Hematopoietic multipotent progenitor cell treated with erythropoietin and hydrocortisone succinate and interleukin-3 and kit ligand, for 4 days (in vitro differentiated cells): ENCODE data around the gene ETFRF1.

ENCODE experiments used
- DNase-seq: peaks from one replicate; pipeline ENCODE4 v3.0.0-alpha.2; 2015

The ETFRF1 gene, protein sequence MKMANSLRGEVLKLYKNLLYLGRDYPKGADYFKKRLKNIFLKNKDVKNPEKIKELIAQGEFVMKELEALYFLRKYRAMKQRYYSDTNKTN

GRCh38 chr12:25195056-25195971 is at the start of gene ETFRF1, which contains the start of gene DNAI7:
ETFRF1 (plus strand) TSS chr12:25195237; CDS start chr12:25203957, 8,720 bp downstream.
DNAI7 (minus strand) TSS chr12:25195160; CDS start chr12:25195078, 82 bp downstream.
- peak; percentile 99 for DNase-seq

DNA sequence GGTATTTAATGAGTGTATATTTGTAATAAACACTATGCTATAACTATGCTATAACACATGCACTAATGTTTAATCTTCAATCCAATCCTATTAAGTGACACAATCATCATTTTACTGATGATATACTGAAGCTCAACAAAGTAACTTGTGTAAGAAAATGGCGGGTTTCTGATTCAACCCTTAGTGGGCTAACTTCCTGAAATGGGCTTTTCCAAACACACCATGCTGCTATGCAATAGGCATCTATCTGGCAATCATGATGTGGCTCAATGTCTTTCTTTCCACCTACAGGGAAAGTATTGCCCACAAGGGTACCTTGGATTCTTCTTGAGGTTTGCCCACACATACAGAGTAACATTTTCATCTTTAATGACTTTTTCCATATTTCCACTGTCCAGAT is 48.4 kb upstream of the ETFRF1 start:
- no peak for DNase-seq

- DNase-seq = no peak
Measured at GRCh38 chr12:25151476-25151875, 43.6 kb upstream of the ETFRF1 start.

DNA sequence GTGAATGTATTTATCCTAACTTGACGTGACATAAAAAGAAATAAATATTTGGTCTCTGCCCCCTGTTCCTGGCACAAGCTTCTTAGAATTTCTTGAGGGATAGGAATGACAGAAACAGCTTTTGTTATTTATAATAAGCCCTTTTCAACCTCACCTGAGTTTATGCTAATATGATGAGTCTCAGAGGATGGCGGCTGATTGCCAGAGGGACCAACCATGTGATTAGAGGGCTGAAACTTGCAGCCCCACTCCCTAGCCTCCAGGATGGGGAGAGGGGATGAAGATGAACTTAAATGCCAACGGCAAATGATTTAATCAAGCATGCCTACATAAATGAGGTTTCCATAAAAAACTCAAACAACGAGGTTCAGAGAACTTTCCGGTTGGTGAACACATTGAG is 43.0 kb upstream of the ETFRF1 start:
- DNase-seq = no peak

GRCh38 chr12:25155022-25155576 is 39.9 kb upstream of the ETFRF1 start:
- peak; percentile 65 for DNase-seq

- DNase-seq = no peak
Measured at GRCh38 chr12:25156061-25156460, 39.0 kb upstream of the ETFRF1 start.

- DNase-seq = no peak
Measured at GRCh38 chr12:25162866-25163265, 32.2 kb upstream of the ETFRF1 start.

GRCh38 chr12:25182765-25183164 is 12.3 kb upstream of the ETFRF1 start:
- DNase-seq = no peak

DNA sequence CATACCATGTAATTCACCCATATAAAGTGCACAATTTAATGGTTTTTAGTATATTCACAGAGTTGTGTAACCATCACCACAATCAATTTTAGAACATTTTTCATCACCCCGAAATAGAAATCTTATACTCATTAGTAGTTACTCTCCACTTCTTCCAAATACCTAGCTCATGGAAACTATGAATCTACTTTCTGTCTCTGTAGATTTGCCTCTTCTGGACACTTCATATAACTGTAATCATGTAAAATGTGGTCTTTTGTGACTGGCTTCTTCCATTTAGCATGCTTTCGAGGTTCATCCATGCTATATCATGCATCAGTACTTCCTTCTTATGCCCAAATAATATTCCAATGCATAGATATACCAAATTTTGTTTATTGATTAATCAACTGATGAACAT is 10.9 kb upstream of the ETFRF1 start:
- no peak for DNase-seq

DNA sequence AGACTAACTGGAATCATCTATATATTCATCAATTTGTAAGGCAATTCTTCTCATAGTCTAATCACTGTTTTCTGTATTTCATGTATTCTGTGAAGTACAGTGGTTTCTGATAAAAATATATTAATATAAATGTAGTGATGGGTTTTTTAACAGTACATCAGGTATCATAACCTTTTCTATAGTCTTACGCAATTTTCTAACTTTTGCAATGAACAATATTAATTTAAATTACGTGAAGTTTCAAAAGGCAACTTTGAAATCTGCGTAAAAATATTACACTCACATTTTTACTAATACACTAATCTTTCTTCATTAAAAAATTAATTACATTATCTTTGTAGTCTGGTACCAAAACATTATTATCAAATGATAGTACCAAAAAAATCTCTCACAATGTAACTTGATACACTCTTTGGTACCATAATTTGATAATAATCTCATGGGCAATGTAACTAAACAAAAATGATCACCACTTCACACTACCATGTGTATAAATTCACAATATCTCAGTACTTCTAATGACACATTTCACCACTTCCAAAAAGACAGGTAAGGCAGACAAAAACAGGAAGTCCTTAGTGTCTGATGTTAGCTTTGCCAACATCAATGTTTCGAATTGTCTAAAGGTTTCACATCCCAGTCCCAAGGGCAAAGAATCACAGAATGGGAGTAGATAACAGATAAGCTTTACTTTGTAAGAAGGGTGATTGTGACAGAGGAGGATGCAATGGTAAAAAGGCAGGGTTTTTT is 8.8 kb upstream of the ETFRF1 start:
- no peak for DNase-seq

DNA sequence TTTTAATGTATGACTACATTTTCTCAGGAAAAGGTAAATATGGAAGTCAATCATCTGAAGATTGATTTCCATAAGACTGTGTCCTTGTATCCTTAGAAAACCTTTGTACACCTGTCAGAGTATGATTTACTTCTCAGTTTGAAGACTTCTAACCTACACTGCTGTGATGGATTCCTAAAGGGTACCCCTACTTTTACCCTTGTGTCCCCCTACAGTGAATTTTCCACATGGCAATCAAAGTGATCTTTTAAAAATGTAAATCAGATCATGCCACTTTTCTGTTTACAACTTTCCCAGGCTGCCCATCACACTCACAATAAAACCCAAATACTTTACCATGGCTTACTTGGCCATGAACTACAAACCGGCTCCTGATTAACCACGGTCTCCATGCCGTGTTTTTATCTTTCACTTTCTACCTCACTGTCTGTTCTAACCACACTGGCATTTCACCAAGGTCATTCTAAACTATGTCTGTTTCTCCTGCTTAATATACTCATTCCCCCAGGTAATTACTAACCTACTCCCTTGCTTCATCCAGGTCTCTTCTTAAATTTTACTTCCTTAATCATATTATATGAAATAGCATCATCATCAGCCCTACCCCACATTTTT is 8.1 kb upstream of the ETFRF1 start:
- DNase-seq = no peak

DNA sequence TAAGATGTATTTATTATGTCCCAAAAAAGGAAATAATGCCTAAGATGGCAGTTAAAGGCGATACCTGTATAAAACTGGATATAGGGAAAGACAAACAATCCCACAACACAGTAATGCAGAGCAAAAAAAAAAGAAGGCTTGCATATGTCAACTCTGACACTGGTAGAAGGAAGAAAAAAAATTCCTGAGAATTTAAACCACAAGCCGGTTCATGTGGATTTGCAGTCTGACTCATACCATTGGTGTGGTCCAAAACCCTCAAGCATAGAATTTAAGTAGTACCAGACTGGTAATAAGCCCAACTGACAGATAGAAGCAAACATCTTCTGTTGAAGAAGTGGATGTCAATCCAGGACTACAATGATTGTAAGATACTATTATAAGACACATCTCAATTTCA is 7.3 kb upstream of the ETFRF1 start:
- DNase-seq = no peak

DNA sequence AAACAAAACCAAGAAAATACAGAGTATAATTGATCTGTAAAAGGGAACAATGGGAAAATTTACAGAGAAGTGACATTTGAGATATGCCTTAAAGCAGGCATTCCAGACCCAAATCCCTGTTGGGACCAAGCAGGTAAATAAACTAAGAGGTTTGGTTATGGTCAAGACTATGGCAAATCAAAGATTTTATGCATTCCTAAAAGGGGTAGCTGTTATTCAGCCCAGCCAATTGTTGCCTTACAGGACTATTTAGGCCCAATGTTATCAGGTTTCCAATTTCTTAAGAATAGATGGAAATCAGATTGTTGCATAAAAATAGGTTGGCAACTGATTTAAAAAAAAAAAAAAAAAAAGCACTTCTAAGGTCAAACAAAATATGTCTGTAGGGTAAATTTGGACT is 5.4 kb upstream of the ETFRF1 start:
- DNase-seq = no peak

DNA sequence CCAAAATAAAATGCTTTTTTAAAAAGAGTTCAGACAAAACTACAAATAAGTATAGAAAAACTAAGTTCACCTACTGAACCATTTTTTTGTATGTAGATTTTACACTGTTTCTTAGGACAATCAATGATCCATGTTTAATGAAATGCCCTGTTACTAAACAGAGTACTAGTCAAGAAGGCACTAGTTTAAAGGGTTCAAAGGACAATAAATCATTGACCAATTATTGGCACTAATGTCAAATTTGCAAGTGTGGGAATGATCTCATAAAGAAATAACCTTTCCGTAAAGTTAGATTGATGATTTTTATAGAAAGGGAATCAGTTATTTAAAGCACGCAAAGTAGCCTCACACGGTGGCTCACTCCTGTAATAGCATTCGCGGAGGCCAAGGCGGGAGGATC is 4.2 kb upstream of the ETFRF1 start:
- DNase-seq = no peak

- DNase-seq = no peak
Measured at GRCh38 chr12:25194214-25194613, 823 bp upstream of the ETFRF1 start.

- no peak for DNase-seq
Measured at GRCh38 chr12:25194722-25195055, 348 bp upstream of the ETFRF1 start.

- peak; percentile 74 for DNase-seq
Measured at GRCh38 chr12:25197608-25198007, 2.6 kb downstream of the ETFRF1 start.

DNA sequence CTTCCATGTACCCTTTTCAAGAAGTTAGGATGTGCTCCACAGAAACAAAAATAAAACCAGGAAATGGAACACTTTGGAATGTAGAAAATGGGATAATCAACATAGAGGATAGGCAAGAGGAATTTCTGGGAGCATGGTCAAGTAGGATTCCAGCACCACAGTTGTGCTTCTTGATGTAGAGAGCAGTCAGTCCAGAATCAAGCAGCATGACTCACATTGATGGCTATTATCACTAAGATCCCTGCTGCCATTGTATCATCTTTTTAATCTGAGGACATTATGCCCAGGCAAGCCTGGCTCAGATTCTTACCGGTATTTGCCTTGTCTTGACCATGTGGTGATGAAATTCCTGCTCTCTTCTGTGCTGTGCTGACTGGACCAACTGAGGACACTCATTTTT is 5.7 kb downstream of the ETFRF1 start:
- DNase-seq = no peak

- DNase-seq = no peak
Measured at GRCh38 chr12:25202137-25202536, 7.1 kb downstream of the ETFRF1 start.

DNA sequence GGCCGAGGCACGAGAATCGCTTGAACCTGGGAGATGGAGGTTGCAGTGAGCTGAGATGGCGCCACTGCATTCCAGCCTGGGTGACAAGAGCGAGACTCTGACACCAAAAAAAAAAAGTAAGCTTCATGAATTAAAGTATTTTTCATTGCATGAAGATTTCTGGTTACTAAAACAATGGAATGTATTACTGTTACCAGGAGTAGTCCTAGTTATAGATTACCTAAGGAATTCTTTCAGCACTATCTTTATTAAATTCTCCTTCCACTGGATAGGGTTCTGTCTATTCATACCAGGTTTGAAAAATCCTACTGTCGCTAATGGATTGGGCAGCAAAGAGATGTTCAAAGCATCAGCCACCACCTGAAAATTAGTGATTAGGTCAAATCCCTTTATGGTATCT is 12.4 kb downstream of the ETFRF1 start:
- DNase-seq = no peak

DNA sequence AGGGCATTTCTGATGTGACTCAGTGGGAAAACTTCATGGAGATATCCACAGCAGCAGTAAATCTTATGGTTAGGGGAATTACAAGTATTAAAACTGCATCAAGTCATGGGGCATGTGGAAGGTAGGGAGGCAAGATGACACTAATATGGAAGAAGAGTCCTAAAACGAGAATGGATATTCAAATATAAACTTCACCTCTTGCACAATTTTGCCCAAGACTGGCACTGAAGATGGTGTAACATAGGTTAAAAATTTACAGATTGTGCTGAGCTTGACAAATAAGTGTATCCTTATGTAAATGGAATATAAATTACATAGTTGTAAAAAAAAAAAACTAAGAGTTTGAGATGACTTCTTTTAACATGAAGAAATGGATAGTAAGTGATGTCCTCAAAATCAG is 12.8 kb downstream of the ETFRF1 start:
- DNase-seq = no peak

GRCh38 chr12:25208554-25208953 is 13.5 kb downstream of the ETFRF1 start:
- DNase-seq = no peak

DNA sequence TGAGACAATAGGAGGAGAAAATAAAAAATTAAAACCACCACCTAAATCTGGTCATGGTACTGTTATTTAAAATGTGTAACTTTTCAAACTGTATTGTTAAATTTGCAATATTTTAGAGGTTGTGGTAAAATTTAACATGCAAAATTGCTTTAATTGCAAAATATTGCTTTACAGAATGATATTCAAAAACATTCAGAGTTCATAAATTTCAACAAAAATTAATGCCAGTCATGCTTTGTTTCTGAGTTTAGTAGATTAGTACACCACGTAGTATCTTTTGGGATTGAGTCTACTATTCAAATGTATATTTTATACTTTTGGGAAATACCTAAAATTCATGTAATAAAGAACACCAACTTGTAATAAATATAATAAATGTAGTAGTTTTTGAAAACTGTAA is 18.3 kb downstream of the ETFRF1 start:
- DNase-seq = no peak
